HepG2 (cell line): Measurements from ENCODE around the gene C1QB. TPM values are rescaled to one million over a fixed set of nuclear protein-coding genes. Genes with fewer than 3 reads are reported as not detected.

Source experiments
- ATAC-seq: fragments of 200-7000 bp; cut with Tn5 transposase; 3 replicates; pipeline ENCODE4 v1.9.1; 2020; ENCODE audit warnings: mild to moderate bottlenecking, moderate library complexity
- BruUV-seq: library from RNA; stranded (reverse); fragments of 400-500 nt; replicated peaks from 2 replicates; lab custom pipeline; 2021; lab: Mats Ljungman, UMichigan
- CTCF ChIA-PET: fragments of 300-600 bp; formaldehyde crosslinking; extraction: SDS; loops from one replicate; lab custom pipeline; 2021; ENCODE audit warnings: low total read pairs, inconsistent platforms, low intra/inter-chr PET ratio; lab: Yijun Ruan, JAX
- POLR2A ChIA-PET: fragments of 350-600 bp; sonication (Branson Sonifier 250); formaldehyde crosslinking; loops from one replicate; lab custom pipeline; 2020; ENCODE audit warnings: antibody characterized with exemption, inconsistent platforms; lab: Yijun Ruan, JAX
- DNase-seq: peaks from one replicate; pipeline ENCODE4 v3.0.0-alpha.2; 2015; ENCODE audit warnings: low spot score
- FAIRE-seq: peaks from 3 replicates; lab custom pipeline; 2011; peaks lifted over from hg19 to GRCh38; lab: Jason Lieb, UNC
- H2AFZ ChIP-seq: one replicate; pipeline ENCODE4 v1.6.1; 2011; ENCODE audit warnings: low read length, inconsistent platforms
- H3K27ac ChIP-seq: fragments of 300-600 bp; 3 replicates; pipeline ENCODE4 v1.8.0; 2011; ENCODE audit warnings: mixed run types, mild to moderate bottlenecking, mixed read lengths, low read length, inconsistent platforms; ENCODE audit not compliant: insufficient read depth; ENCODE audit errors: extremely low read length
- H3K27me3 ChIP-seq, 2 experiments: fragments of 200-600 bp in 1 of 2; 2 replicates in 1 of 2; 3 replicates in 1 of 2; pipeline versions ENCODE4 v1.6.0 to v1.8.0; 2011; ENCODE audit warnings: low read length in 2 of 2, mild to moderate bottlenecking in 2 of 2, moderate library complexity in 2 of 2, inconsistent platforms in 1 of 2; ENCODE audit not compliant: insufficient read depth in 2 of 2, control insufficient read depth in 1 of 2
- H3K36me3 ChIP-seq, 2 experiments: fragments of 200-600 bp in 1 of 2; replicated peaks in 1 of 2; 2 replicates in 1 of 2; 3 replicates in 1 of 2; pipeline versions ENCODE4 v1.5.1 to v1.8.0; 2011; ENCODE audit warnings: low read length in 2 of 2, inconsistent platforms in 1 of 2; ENCODE audit not compliant: insufficient read depth in 2 of 2, control insufficient read depth in 1 of 2
- H3K4me1 ChIP-seq: 2 replicates; pipeline ENCODE4 v1.5.1; 2012; ENCODE audit warnings: low read length, inconsistent platforms; ENCODE audit not compliant: insufficient read depth
- H3K4me2 ChIP-seq: 2 replicates; pipeline ENCODE4 v1.6.0; 2011; ENCODE audit warnings: low read depth, low read length, inconsistent platforms
- H3K4me3 ChIP-seq, 3 experiments: fragments of 200-600 bp in 1 of 3; sonication (generic), shearing (Covaris generic) in 1 of 3; replicated peaks in 1 of 3; 2 replicates each; pipeline ENCODE4 v1.5.1; 2011 to 2016; ENCODE audit warnings: low read length in 3 of 3, inconsistent platforms in 2 of 3, low read depth in 2 of 3, mild to moderate bottlenecking in 2 of 3, control low read depth in 1 of 3, mixed read lengths in 1 of 3; ENCODE audit not compliant: insufficient read depth in 1 of 3
- H3K79me2 ChIP-seq: one replicate; pipeline ENCODE4 v1.6.1; 2011; ENCODE audit warnings: low read length, inconsistent platforms; ENCODE audit not compliant: insufficient read depth
- H3K9ac ChIP-seq: 2 replicates; pipeline ENCODE4 v1.6.0; 2011; ENCODE audit warnings: mild to moderate bottlenecking, low read depth, low read length, inconsistent platforms; ENCODE audit not compliant: insufficient read depth
- H3K9me3 ChIP-seq: 2 replicates; pipeline ENCODE4 v1.5.1; 2012; ENCODE audit warnings: mild to moderate bottlenecking, low read length
- H4K20me1 ChIP-seq: 2 replicates; pipeline ENCODE4 v1.6.0; 2011; ENCODE audit warnings: inconsistent platforms, mild to moderate bottlenecking, low read length, moderate library complexity; ENCODE audit not compliant: insufficient read depth
- ARNT2 ChIP-seq: sonication (generic); formaldehyde crosslinking; IDR thresholded peaks from 2 replicates; pipeline ENCODE4 v1.8.0; 2022; ENCODE audit warnings: mild to moderate bottlenecking, low read depth, missing genetic modification reagents, moderate library complexity
- BATF2 ChIP-seq: sonication (generic); formaldehyde crosslinking; IDR thresholded peaks from 2 replicates; pipeline ENCODE4 v1.8.0; 2022; ENCODE audit warnings: mild to moderate bottlenecking, missing genetic modification reagents, moderate library complexity
- ERF ChIP-seq: IDR thresholded peaks from 2 replicates; pipeline ENCODE4 v1.6.1; 2018; ENCODE audit warnings: missing biosample characterization, missing genetic modification reagents
- FOXM1 ChIP-seq: sonication (generic); formaldehyde crosslinking; IDR thresholded peaks from 2 replicates; pipeline ENCODE4 v1.5.0; 2020; ENCODE audit warnings: missing genetic modification reagents
- IRX3 ChIP-seq: sonication (generic); formaldehyde crosslinking; IDR thresholded peaks from 2 replicates; pipeline ENCODE4 v1.8.1; 2023; ENCODE audit warnings: mild to moderate bottlenecking, low read depth, missing genetic modification reagents, borderline replicate concordance
- MNT ChIP-seq: fragments of 450-650 bp; IDR thresholded peaks from 2 replicates; pipeline ENCODE4 v1.6.1; 2016
- NFKB2 ChIP-seq: sonication (generic); formaldehyde crosslinking; IDR thresholded peaks from 2 replicates; pipeline ENCODE4 v1.4.0; 2020; ENCODE audit warnings: missing genetic modification reagents, borderline replicate concordance
- SYNCRIP ChIP-seq: fragments of 200-400 bp; formaldehyde crosslinking; IDR thresholded peaks from 2 replicates; pipeline ENCODE4 v1.6.1; 2018; ENCODE audit warnings: mild to moderate bottlenecking, low read depth, low read length; ENCODE audit not compliant: insufficient read depth
- TERF1 ChIP-seq: sonication (generic); formaldehyde crosslinking; IDR thresholded peaks from 2 replicates; pipeline ENCODE4 v1.8.0; 2022; ENCODE audit warnings: mild to moderate bottlenecking, missing genetic modification reagents, moderate library complexity
- ZFP36 ChIP-seq: fragments of 150-350 bp; IDR thresholded peaks from 2 replicates; pipeline ENCODE4 v1.6.1; 2018; ENCODE audit warnings: borderline replicate concordance, low read length, low read depth; ENCODE audit not compliant: partially characterized antibody
- ZNF430 ChIP-seq: sonication (generic); formaldehyde crosslinking; IDR thresholded peaks from 2 replicates; pipeline ENCODE4 v1.9.0; 2021; ENCODE audit warnings: mild to moderate bottlenecking, missing genetic modification reagents
- ZXDC ChIP-seq: sonication (generic); formaldehyde crosslinking; IDR thresholded peaks from 2 replicates; pipeline ENCODE4 v1.5.0; 2020; ENCODE audit warnings: mild to moderate bottlenecking, missing genetic modification reagents
- WGBS: methylation state at CpG from one replicate; pipeline ENCODE4 v1.1.6; 2017; ENCODE audit warnings: low lambda C conversion rate; 5-methylcytosine and 5-hydroxymethylcytosine counted together
- in situ Hi-C: cut with HindIII; loops from 2 replicates; pipeline ENCODE4 v1.10.0; 2017; ENCODE audit warnings: low pct_unique_long_range_greater_than_20kb; ENCODE audit not compliant: extremely low pct_ligation_motif_present
- intact Hi-C: fragments of 100-400 bp; cut with micrococcal nuclease; formaldehyde crosslinking; loops from one replicate; pipeline ENCODE4 v1.10.0; 2022; ENCODE audit not compliant: unreplicated experiment
- polyA plus RNA-seq, 8 experiments: library from polyadenylated mRNA; depleted of rRNA in 3 of 8; stranded (reverse) in 7 of 8; unstranded in 1 of 8; fragments of >200 nt; fragmentation: Illumina TruSeq in 4 of 8; extraction: Trizol in 4 of 8; gene quantifications; 2 replicates each; pipeline versions ENCODE4 v1.2.1 to v1.2.3, GENCODE V29; 2011 to 2016; ENCODE audit warnings: low read depth in 4 of 8, missing spikeins in 1 of 8, mixed read lengths in 1 of 8; ENCODE audit not compliant: insufficient read depth in 1 of 8
- total RNA-seq, 5 experiments: library from RNA; depleted of rRNA; stranded (reverse); fragments of >200 nt; fragmentation: Illumina TruSeq; extraction: Trizol; gene quantifications; 2 replicates each; pipeline ENCODE4 v1.2.3, GENCODE V29; 2016; ENCODE audit warnings: low read depth in 1 of 5

Gene C1QB
- total and polyA plus RNA-seq, 2 of the 13 experiments (the other 11 are each of a cell fraction or from before 2014, with no cell fraction given): not detected

GRCh38 chr1:22619798-22620197, 33.2 kb upstream of the C1QB start:
- H3K9me3 ChIP-seq: no peaks in the 10 kb centered on the region
- in situ Hi-C loops: no loop called here
- H3K79me2 ChIP-seq: no peaks in the 10 kb centered on the region
- no peak overlapping the region for H2AFZ ChIP-seq
- no TSS peak for BruUV-seq
- intact Hi-C loops: no loop called here
- no peaks in the 10 kb centered on the region for H3K4me1 ChIP-seq
- H4K20me1 ChIP-seq: 0 out of 2 replicates have a peak, but pooled peaks cover 6% of the 10 kb centered on the region
- ChIA-PET CTCF (no interaction called here), POLR2A (no interaction called here)
- no peak overlapping the region for H3K4me3 ChIP-seq
- no peaks in the 10 kb centered on the region for H3K36me3 ChIP-seq
- TF ChIP-seq ZXDC (CRISPR knock-in tag) (no peak), FOXM1 (no peak), TERF1 (no peak), SYNCRIP (no peak), MNT (no peak), IRX3 (no peak), NFKB2 (no peak), BATF2 (CRISPR knock-in tag) (no peak), ZNF430 (CRISPR knock-in tag) (no peak), ZFP36 (no peak), ERF (CRISPR knock-in tag) (no peak), ARNT2 (CRISPR knock-in tag) (no peak)
- ATAC-seq: no peak
- DNase-seq: no peak
- peaks cover 6 to 50% of the 10 kb centered on the region in 2 experiments for H3K27me3 ChIP-seq
- no peak overlapping the region for H3K9ac ChIP-seq
- H3K27ac ChIP-seq: no peak overlapping the region
- FAIRE-seq: no peak
- no peak overlapping the region for H3K4me2 ChIP-seq
- WGBS: 19% methylated on average over 12 of the region's 12 CpGs
